ENCODE data around the gene PIGK.
"Not testable (repeated sequence)": the region's sequence is repeated elsewhere in the genome, so short reads cannot be mapped to it uniquely, and the experiment has no call there.

Gene PIGK
- 26.6 to 71.9 (median 46.1) reads per million in 17 experiments for total RNA-seq

DNA sequence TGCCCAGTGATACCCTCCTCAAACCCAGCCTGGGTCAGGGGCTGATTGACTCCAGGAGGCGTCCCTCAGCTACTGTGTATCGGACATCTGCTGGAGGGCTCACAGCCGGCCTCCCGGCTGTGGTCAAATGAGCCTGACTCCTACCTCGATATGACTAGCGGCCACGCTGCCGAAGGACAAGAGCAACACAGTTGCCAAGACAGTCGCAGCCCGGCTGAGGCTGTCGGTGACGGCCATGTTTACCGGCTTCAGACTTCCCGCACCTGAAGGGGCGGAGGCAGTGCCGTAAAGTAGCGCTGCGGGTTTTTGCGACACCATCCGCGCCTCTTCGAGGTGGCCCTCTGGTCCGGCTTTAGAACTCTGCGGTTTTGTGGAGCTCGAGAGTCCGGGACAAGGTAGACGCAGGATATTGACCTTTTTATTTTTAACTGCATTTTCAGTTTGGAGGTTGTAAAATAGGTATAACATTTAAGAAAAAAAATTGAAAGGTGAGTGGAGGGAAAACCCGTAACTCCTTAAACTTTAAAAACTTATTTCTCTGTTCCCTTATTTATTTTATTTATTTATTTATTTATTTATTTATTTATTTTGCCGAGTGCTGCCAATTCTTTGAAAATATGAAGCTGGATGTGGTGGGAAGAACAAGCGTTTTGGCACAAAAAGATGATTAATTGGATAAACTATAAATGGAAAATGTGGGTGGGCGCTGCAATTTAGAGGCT, at the start of gene PIGK:
Gene PIGK, minus strand, starts transcription at position 265 of the 722 bp plus-strand sequence. Its CDS starts 28 bp downstream, at position 237.
- peak; percentile 89 to 92 (median 90) for DNase-seq

- no peak for DNase-seq
Measured at GRCh38 chr1:77267035-77267434, 47.8 kb upstream of the PIGK start.

DNA sequence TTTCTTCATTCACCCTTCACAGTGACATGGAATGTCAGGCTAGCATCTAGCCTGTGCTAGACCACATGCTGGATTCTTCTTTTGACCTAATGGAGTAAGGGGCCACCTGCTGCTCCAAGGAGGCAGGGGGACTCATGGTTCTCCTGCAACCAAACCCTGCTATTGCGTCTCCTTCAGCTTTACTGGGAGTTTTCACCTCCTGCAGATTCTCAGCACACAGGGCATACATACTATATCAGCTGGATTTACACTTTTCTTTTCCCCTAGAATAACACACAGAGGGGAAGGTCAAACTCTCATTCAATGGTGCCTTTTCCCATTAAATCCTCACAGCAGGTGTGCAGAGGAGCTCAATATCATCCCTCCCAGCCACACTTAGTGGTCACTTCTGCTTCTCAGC, 46.0 kb upstream of the PIGK start:
- no peak for DNase-seq

DNA sequence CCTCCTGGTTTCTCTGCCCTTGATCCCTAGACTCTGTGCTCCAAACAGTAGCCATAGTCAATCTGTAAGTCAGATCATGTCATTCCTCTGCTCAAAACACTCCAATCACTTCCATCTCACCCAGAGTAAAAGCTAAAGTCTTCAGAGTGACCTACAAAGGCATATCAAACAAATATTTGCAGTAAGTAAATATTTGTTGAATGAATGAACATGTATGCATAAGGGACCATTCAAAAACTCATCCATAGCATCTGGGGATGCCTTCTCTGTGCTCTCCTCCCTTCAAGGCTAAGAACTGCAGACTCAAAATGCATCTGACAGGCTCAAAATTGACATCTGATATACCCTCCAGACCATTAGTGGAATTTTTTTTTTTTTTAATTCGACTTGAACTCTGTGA, 44.5 kb upstream of the PIGK start:
- no peak for DNase-seq

GRCh38 chr1:77253211-77253610, 34.0 kb upstream of the PIGK start:
- DNase-seq = peak in 1 of 4 experiments; percentile 40

GRCh38 chr1:77250126-77250525, 30.9 kb upstream of the PIGK start:
- no peak for DNase-seq

DNA sequence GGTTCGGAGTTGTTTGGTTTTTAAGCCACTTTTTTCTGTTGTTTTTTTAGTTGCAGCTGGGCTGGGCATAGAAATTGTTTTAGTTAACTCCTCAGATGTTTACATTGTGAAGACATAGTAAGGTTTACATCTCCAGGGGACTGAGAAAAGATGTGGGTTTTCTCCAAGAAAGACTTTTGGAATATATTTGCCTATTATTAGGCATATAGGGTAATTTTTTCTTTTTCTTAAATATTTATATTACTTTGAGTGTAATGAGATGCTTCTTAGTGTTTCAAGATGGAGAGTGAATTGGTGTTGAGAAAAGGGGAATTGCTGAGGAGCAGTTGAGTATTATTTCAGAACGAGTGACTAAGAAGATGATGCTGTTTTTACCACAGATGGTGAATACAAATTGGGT, 26.6 kb upstream of the PIGK start:
- no peak for DNase-seq

GRCh38 chr1:77239311-77239710, 20.1 kb upstream of the PIGK start:
- no peak for DNase-seq

- DNase-seq = peak; percentile 6 to 51 (median 34)
Measured at GRCh38 chr1:77238462-77238861, 19.2 kb upstream of the PIGK start.

- DNase-seq = no peak
Measured at GRCh38 chr1:77234943-77235342, 15.7 kb upstream of the PIGK start.

- no peak for DNase-seq
Measured at GRCh38 chr1:77234096-77234495, 14.9 kb upstream of the PIGK start.

DNA sequence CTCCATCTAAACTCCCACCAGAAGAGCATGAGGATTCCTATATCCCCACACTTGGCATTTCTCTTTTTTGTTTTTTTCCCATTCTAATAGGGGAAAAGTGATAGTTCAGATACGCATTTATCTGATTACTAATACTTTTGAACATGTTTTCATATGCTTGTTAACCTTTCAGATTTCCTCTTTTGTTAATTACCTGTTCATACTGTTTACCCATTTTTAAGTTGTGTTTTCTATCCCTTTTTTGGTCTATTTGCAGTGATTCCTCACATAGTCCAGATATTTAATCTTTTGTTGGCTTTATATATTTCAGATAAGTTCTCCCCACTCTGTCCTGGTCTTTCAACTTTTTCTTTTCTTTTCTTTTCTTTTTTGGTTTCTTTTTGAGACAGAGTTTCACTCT, 13.6 kb upstream of the PIGK start:
- DNase-seq = no peak

DNA sequence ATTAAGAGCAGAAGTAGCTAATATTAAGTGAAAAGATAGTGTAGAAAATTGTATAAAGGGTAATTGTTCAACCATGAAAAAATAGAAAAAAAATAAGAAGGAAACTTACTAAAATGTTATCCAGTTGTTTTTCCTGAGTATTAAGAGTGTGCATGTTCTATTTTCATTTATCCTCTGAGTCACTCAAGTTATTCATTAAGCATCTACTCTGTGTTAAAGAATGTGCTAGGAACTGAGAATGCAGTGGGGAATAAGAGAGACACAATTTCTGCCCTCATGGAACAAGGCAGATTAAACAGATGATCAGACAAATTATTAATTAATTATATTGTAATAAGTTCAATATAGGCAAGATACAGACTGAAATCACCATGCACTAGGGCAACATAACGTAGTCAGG, 10.8 kb upstream of the PIGK start:
- no peak for DNase-seq

- no peak for DNase-seq
Measured at GRCh38 chr1:77228836-77229235, 9.6 kb upstream of the PIGK start.

DNA sequence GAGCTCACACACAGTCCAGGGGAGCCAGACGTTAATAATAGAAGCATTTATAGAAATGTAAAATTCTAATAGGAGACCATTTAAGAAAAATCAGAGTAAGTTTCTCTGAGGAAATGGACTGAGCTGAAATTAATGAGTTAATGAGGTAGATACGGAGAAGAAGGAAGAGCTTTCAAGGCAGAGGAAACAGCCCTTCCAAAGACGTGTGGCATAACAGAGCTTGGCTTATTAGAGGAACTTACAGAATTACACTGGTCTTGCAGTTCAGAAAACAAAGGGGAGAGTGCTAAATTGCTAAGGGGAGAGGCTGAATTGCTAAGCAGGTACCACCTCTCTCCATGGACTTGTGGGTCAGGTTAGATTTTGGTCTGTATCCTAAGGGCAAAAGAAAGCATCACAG, 8.2 kb upstream of the PIGK start:
- peak in 3 of 4 experiments; percentile 42 to 56 (median 45) for DNase-seq

- DNase-seq = no peak
Measured at GRCh38 chr1:77222496-77222895, 3.3 kb upstream of the PIGK start.

DNA sequence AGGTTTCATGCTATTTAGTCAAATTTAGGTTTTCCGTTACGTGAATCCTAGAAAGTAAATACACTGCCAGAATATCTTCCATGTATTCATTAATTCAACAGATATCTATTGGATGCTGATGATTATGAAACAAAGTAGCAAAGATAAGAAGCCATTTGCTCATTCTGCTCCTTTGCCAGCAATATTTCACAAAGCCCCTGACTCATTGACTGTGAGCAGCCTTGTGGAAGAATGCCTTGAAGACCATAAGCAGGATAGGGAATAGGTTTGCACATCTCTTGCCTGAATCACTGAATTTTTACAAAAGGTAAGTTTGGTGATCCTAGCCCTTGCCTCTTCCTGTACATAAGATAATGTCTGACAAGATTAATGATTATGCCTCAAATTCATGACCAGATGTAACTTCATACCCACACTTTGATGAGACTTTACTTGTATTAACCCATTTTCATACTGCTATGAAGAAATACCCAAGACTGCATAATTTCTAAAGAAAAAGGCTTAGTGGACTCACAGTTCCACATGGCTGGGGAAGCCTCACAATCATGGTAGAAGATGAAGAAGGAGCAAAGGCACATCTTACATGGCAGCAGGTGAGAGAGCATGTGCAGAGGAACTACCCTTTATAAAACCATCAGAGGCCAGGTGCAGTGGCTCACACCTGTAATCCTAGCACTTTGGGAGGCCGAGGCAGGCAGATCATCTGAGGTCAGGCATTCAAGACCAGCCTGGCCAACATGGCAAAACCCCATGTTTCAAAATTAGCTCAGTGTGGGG, 1.6 kb upstream of the PIGK start:
- DNase-seq = no peak

GRCh38 chr1:77218477-77219165, 609 bp downstream of the PIGK start:
- DNase-seq = peak in 2 of 4 experiments; percentile 5 to 10

- DNase-seq = not testable (repeated sequence)
Measured at GRCh38 chr1:77204043-77204442, 15.2 kb downstream of the PIGK start.

GRCh38 chr1:77202751-77203150, 16.5 kb downstream of the PIGK start:
- DNase-seq = no peak

DNA sequence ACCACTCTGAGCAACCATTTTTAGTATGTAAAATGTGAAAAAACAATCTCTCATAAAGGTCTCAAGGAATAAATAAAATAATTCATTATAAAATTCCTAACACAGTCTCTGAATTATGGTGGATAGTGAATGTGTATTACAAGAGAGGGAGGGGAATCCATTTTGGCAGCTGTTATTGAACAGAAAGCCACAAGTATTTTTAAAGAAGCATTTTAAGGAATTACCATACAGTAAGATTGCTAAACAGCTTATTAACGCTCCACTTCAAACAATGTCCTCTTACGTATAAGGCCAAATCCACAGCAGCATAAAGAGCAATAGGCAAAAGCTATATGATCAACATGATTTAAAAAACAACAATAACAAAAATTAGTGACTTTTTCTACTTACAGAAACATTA, 18.4 kb downstream of the PIGK start:
- DNase-seq = no peak

DNA sequence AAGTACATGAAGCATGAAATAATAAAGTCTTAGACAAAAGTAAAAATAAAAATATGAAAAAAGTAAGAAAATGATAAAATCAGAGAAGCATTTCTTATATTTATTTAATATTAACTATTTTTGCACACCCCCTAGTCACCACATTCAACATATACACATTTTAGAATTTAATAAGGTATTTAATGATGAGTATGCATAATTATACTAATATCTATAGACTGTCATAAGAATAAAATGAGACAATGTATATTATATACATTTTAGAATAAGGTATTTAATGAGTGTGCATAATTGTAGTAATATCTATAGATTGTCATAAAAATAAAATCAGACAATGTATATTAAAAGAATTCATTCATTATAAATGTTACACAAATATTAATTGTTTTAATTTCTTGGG, 18.9 kb downstream of the PIGK start:
- DNase-seq = no peak

GRCh38 chr1:77197351-77197750, 21.9 kb downstream of the PIGK start:
- no peak for DNase-seq
